Measurements from ENCODE around the gene RFX7.

RFX7 gene

GRCh38 chr15:56208185-56208584 lies 35.5 kb downstream of the RFX7 start:
- Histone ChIP-seq H3K4me3 (ENCODE audit: low read length) (peak overlapping the region; percentile 30), H3K9me2 (replicated peaks; ENCODE audit: control insufficient read depth, low read length) (no peaks in the 10 kb centered on the region), H3K36me3 (ENCODE audit: control insufficient read depth, low read length) (peaks cover 34% of the 10 kb centered on the region), H3K4me2 (ENCODE audit: low read length) (peak overlapping the region; percentile 53), H3K9me3 (ENCODE audit: control insufficient read depth, insufficient read depth, low read length) (no peaks in the 10 kb centered on the region), H3K79me2 (ENCODE audit: control insufficient read depth, low read length) (peaks cover 100% of the 10 kb centered on the region), H3F3A (ENCODE audit: control insufficient read depth, insufficient read depth) (peaks cover 16% of the 10 kb centered on the region), H4K20me1 (ENCODE audit: control insufficient read depth, insufficient read depth, low read depth, low read length) (peaks cover 14% of the 10 kb centered on the region; the same call in 1 of the 2 replicates), H3K27ac (ENCODE audit: low read depth, low read length) (peak overlapping the region; percentile 14; the same call in 1 of the 2 replicates), H3K4me1 (ENCODE audit: control insufficient read depth, low read length) (peaks cover 65% of the 10 kb centered on the region), H3K27me3 (ENCODE audit: control insufficient read depth, low read length) (no peaks in the 10 kb centered on the region)
- TF ChIP-seq CTCF (IDR thresholded peaks at IDR 0.05; ENCODE audit: low read depth, low read length, poor library complexity, severe bottlenecking) (no peak), EZH2phosphoT487 (IDR thresholded peaks at IDR 0.05; ENCODE audit: borderline replicate concordance, low read length) (no peak)

GRCh38 chr15:56207711-56208110 lies 36.0 kb downstream of the RFX7 start:
- Histone ChIP-seq H3K9me2 (replicated peaks; ENCODE audit: control insufficient read depth, low read length) (no peaks in the 10 kb centered on the region), H4K20me1 (ENCODE audit: control insufficient read depth, insufficient read depth, low read depth, low read length) (peaks cover 14% of the 10 kb centered on the region; the same call in 1 of the 2 replicates), H3K27me3 (ENCODE audit: control insufficient read depth, low read length) (no peaks in the 10 kb centered on the region), H3K4me1 (ENCODE audit: control insufficient read depth, low read length) (peaks cover 61% of the 10 kb centered on the region), H3K4me3 (ENCODE audit: low read length) (peak overlapping the region; percentile 30), H3K9me3 (ENCODE audit: control insufficient read depth, insufficient read depth, low read length) (no peaks in the 10 kb centered on the region), H3K4me2 (ENCODE audit: low read length) (peak overlapping the region; percentile 53), H3F3A (ENCODE audit: control insufficient read depth, insufficient read depth) (peaks cover 16% of the 10 kb centered on the region), H3K27ac (ENCODE audit: low read depth, low read length) (peak overlapping the region; percentile 9; the same call in 1 of the 2 replicates), H3K36me3 (ENCODE audit: control insufficient read depth, low read length) (peaks cover 36% of the 10 kb centered on the region), H3K79me2 (ENCODE audit: control insufficient read depth, low read length) (peaks cover 100% of the 10 kb centered on the region)
- no peak for TF ChIP-seq CTCF (IDR thresholded peaks at IDR 0.05; ENCODE audit: low read depth, low read length, poor library complexity, severe bottlenecking)

GRCh38 chr15:56207092-56207491 lies 36.6 kb downstream of the RFX7 start:
- no peaks in the 10 kb centered on the region for H3K27me3 ChIP-seq (ENCODE audit: control insufficient read depth, low read length)
- no peaks in the 10 kb centered on the region for H3K9me2 ChIP-seq (replicated peaks; ENCODE audit: control insufficient read depth, low read length)
- H3K79me2 ChIP-seq (ENCODE audit: control insufficient read depth, low read length) = peaks cover 100% of the 10 kb centered on the region
- peaks cover 16% of the 10 kb centered on the region for H3F3A ChIP-seq (ENCODE audit: control insufficient read depth, insufficient read depth)
- peaks cover 14% of the 10 kb centered on the region; the same call in 1 of the 2 replicates for H4K20me1 ChIP-seq (ENCODE audit: control insufficient read depth, insufficient read depth, low read depth, low read length)
- peaks cover 61% of the 10 kb centered on the region for H3K4me1 ChIP-seq (ENCODE audit: control insufficient read depth, low read length)
- H3K9me3 ChIP-seq (ENCODE audit: control insufficient read depth, insufficient read depth, low read length) = no peaks in the 10 kb centered on the region
- H3K4me3 ChIP-seq (ENCODE audit: low read length) = peak overlapping the region; percentile 30; the same call in 1 of the 2 replicates
- TF ChIP-seq CTCF (IDR thresholded peaks at IDR 0.05; ENCODE audit: low read depth, low read length, poor library complexity, severe bottlenecking) = no peak
- TF ChIP-seq EZH2phosphoT487 (IDR thresholded peaks at IDR 0.05; ENCODE audit: borderline replicate concordance, low read length) = no peak
- peak overlapping the region; percentile 53 for H3K4me2 ChIP-seq (ENCODE audit: low read length)
- H3K27ac ChIP-seq (ENCODE audit: low read depth, low read length) = no peak overlapping the region; the same call in 1 of the 2 replicates
- peaks cover 38% of the 10 kb centered on the region for H3K36me3 ChIP-seq (ENCODE audit: control insufficient read depth, low read length)

All from DOHH2 (cell line).